HPDE6-E6E7 (cell line): Measurements from ENCODE around the gene NPY5R.

Source experiments
- DNase-seq: peaks from one replicate; pipeline ENCODE4 v3.0.0; 2011; ENCODE audit warnings: missing footprints; ENCODE audit errors: extremely low spot score

Gene NPY5R

DNA sequence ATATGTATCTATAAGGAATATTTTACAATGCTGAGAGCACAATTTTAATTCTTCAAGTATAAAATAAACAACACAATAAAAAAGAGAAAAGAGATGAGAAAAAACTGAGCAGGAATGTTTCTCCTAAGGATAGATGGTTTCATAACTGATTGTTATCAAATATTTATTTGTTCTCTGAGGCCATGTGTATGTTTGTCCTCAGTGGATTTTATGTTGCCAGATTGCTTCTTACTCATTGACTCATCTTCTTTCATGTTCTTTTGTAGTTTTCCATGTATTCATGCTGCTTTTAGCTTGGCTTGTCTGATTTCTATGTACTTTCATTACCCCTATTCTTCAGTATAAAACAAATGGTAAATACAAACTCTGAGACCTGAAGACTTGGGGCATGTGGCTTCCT is 41.2 kb downstream of the NPY5R start:
- no peak for DNase-seq

GRCh38 chr4:163385466-163385865 is 41.8 kb downstream of the NPY5R start:
- peak; percentile 12 for DNase-seq

DNA sequence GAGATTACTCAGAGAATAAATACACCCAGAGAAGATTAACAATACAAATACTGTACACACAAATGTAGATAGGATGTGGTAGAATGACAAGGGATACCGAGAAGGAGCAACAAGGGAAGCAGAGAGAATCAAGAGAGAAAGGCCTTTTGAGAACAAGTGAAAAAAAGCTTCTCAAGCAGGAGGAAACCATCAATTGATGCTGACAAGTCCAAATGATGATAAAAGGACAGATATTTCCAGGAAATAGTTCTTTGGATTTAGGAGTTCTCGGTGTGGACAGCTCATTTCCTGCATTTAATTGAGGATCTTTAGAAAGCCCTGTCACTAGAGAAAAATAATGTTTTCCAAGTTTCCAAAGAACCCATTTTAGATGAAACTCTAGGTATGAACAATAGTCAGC is 48.1 kb downstream of the NPY5R start:
- no peak for DNase-seq

GRCh38 chr4:163392328-163392727 is 48.6 kb downstream of the NPY5R start:
- no peak for DNase-seq

- no peak for DNase-seq
Observed at GRCh38 chr4:163393471-163393870, 49.8 kb downstream of the NPY5R start.

- no peak for DNase-seq
Observed at GRCh38 chr4:163395055-163395454, 51.4 kb downstream of the NPY5R start.

DNA sequence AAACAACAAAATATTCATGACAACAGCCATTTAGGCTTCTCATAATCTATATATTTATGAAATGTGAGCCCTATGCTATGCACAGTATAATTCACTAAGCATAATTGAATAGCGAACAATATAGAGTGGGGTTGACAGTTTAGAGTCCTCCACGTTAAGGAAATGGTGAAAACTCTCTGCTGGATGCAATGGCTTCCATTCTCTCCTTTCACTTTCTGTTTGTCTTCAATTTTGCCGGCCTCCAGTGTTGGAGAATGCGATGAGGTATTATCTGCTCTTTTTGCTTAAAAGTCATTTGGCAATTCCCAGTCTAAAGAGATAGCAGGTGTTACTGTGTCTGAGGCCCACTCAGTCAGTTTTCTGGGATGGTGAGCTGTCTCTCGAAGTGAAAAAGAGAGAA is 52.1 kb downstream of the NPY5R start:
- no peak for DNase-seq

- DNase-seq: no peak
Observed at GRCh38 chr4:163398238-163398637, 54.5 kb downstream of the NPY5R start.

DNA sequence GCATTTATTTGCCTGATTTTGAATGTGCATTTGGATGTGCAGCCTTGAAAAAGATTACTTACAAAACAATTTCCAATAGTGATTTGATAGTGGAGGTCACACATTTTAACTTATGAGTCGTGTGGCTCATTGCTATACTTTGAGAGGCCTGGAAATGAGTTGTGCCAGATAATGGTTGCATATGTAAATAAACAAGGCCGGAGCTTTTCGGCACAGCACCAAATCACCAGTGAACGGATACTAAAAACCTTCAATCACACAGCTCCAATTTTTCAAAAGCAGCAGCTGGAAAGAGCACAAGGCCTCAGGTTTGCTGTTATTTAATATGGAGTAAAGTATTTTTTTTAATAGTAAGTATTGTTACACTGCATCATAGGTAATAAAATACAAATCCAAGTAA is 57.2 kb downstream of the NPY5R start:
- no peak for DNase-seq
